ENCODE results near the gene ZNF101. TPM values are rescaled to one million over a fixed set of nuclear protein-coding genes. Genes with fewer than 3 reads are reported as not detected.
"Not testable (repeated sequence)": the region's sequence is repeated elsewhere in the genome, so short reads cannot be mapped to it uniquely, and the experiment has no call there.

Gene ZNF101
- total RNA-seq, 2 donors from 2014 or later = 3.0 to 3.4 TPM

GRCh38 chr19:19677579-19677978 is 8.9 kb downstream of the ZNF101 start:
- H3K27me3 ChIP-seq = no peaks in the 10 kb centered on the region
- H3K27ac ChIP-seq = no peak overlapping the region
- H3K4me1 ChIP-seq = no peaks in the 10 kb centered on the region
- peaks cover 18% of the 10 kb centered on the region for H3K36me3 ChIP-seq
- DNase-seq (ENCODE audit: low spot score) = no peak
- TF ChIP-seq CTCF (IDR thresholded peaks at IDR 0.05) = no peak
- H3K4me3 ChIP-seq = no peak overlapping the region
- H3K9me3 ChIP-seq = peaks cover 0 to 13% of the 10 kb centered on the region in 2 donors

GRCh38 chr19:19679176-19680073 is 10.8 kb downstream of the ZNF101 start:
- Histone ChIP-seq H3K4me3 (no peak overlapping the region), H3K27ac (no peak overlapping the region), H3K36me3 (peaks cover 18% of the 10 kb centered on the region), H3K4me1 (no peaks in the 10 kb centered on the region), H3K9me3 (peaks cover 0 to 13% of the 10 kb centered on the region in 2 donors), H3K27me3 (no peaks in the 10 kb centered on the region)
- no peak for DNase-seq (ENCODE audit: low spot score)
- TF ChIP-seq CTCF (IDR thresholded peaks at IDR 0.05) = no peak

- peaks cover 0 to 12% of the 10 kb centered on the region in 2 donors for H3K9me3 ChIP-seq
- H3K4me3 ChIP-seq; H3K36me3 ChIP-seq; H3K27ac ChIP-seq; DNase-seq (ENCODE audit: low spot score); H3K27me3 ChIP-seq; H3K4me1 ChIP-seq: not testable (repeated sequence)
These were observed 17.5 kb downstream of the ZNF101 start for GRCh38 chr19:19686119-19686518.

GRCh38 chr19:19686580-19686979 is 17.9 kb downstream of the ZNF101 start:
- no peak for DNase-seq (ENCODE audit: low spot score)
- Histone ChIP-seq H3K4me3 (no peak overlapping the region), H3K4me1 (no peaks in the 10 kb centered on the region), H3K27ac (no peak overlapping the region), H3K9me3 (peaks cover 0 to 12% of the 10 kb centered on the region in 2 donors), H3K36me3 (no peaks in the 10 kb centered on the region), H3K27me3 (no peaks in the 10 kb centered on the region)
- TF ChIP-seq CTCF (IDR thresholded peaks at IDR 0.05) = no peak

GRCh38 chr19:19687090-19687489 is 18.5 kb downstream of the ZNF101 start:
- H3K9me3 ChIP-seq = peaks cover 0 to 12% of the 10 kb centered on the region in 2 donors
- no peaks in the 10 kb centered on the region for H3K27me3 ChIP-seq
- TF ChIP-seq CTCF (IDR thresholded peaks at IDR 0.05) = no peak
- no peak overlapping the region for H3K27ac ChIP-seq
- H3K4me1 ChIP-seq = no peaks in the 10 kb centered on the region
- DNase-seq (ENCODE audit: low spot score) = no peak
- no peaks in the 10 kb centered on the region for H3K36me3 ChIP-seq
- no peak overlapping the region for H3K4me3 ChIP-seq

GRCh38 chr19:19689023-19689422 is 20.4 kb downstream of the ZNF101 start:
- H3K27me3 ChIP-seq; H3K4me1 ChIP-seq; H3K36me3 ChIP-seq; DNase-seq (ENCODE audit: low spot score); H3K27ac ChIP-seq; H3K4me3 ChIP-seq: not testable (repeated sequence)
- peaks cover 0 to 12% of the 10 kb centered on the region in 2 donors for H3K9me3 ChIP-seq

GRCh38 chr19:19691683-19692082 is 23.0 kb downstream of the ZNF101 start:
- no peak overlapping the region for H3K4me3 ChIP-seq

More at GRCh38 chr19:19691683-19692082, 23.0 kb downstream of the ZNF101 start:
- Histone ChIP-seq H3K36me3 (no peaks in the 10 kb centered on the region), H3K27ac (no peak overlapping the region), H3K9me3 (no peaks in the 10 kb centered on the region), H3K27me3 (no peaks in the 10 kb centered on the region), H3K4me1 (no peaks in the 10 kb centered on the region)
- TF ChIP-seq CTCF (IDR thresholded peaks at IDR 0.05) = no peak
- DNase-seq (ENCODE audit: low spot score) = no peak
